ENCODE measurements around the gene KASH5.

Gene KASH5

DNA sequence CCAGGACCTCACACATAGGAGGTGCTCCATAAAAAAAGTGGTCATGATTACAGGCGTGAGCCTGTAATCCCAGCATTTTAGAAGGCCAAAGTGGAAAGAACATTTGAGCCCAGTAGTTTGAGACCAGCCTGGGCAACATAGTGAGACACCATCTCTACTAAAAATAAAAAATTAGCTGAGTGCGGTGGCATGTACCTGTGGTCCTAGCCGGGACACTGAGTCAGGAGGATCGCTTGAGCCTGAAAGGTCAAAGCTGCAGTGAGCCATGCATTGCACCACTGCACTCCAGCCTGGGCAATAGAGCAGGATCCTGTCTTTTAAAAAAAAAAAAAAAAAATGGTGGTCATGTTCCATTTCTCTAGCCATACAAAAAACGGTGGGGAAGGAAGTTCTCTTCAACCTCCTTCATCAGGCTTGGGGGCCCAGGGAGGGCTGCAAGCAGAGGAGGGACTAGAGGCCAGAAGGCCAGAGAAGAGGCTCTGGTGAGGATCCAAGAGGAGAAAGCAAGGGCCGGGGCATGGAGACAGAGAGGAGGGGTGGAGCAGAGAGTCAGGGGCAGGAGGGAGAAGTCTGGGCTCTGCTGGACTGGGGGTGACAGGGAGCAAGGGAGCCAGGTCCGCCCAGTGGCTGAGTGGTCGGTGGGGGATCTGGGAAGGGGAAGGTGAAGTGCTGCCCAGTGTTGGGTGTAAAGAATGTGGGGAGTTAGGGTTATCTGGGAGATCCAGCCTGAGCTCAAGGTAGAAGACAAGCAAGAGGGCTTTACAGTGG lies 8.9 kb downstream of the KASH5 start:
- no peak for DNase-seq

DNA sequence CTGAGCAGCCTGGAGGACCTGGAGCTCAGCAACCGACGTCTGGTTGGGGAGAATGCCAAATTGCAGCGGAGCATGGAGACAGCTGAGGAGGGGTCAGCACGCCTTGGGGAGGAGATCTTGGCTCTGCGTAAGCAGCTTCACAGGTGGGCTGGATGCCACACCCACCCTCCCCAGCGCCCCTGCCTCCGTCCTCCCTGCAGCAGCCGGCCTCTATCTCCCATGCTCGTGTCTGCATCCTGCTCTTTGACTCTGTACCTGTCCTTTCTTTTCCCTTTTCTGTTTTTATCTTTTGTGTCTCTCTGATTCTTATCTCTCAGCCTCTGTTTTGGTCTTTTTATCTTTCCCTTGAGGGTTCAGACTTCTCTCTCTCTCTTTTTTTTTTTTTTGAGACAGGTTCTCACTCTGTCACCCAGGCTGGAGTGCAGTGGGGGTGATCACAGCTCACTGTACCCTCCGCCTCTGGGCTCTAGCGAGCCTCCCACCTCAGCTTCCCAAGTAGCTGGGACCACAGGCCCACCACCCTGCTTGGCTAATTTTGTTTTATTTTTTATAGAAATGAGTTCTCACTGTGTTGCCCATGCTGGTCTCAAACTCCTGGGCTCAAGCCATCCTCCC lies 10.1 kb downstream of the KASH5 start:
- no peak for DNase-seq

DNA sequence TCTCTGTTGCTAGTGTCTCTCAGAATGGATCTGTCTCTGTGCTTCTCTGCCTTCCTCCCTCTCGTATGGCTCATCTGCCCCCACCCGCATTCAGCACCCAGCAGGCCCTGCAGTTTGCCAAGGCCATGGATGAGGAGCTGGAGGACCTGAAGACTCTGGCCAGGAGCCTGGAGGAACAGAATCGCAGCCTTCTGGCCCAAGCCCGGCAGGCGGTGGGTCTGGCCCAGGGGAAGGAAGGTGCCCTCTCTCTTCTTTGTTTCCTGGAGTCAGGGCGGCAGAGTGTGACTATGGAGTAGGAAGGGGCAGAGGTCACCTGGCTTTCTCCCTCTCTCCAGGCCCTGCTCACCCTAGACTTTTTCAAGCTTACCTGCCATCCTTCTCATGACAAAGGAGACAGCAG lies 10.9 kb downstream of the KASH5 start:
- no peak for DNase-seq

DNA sequence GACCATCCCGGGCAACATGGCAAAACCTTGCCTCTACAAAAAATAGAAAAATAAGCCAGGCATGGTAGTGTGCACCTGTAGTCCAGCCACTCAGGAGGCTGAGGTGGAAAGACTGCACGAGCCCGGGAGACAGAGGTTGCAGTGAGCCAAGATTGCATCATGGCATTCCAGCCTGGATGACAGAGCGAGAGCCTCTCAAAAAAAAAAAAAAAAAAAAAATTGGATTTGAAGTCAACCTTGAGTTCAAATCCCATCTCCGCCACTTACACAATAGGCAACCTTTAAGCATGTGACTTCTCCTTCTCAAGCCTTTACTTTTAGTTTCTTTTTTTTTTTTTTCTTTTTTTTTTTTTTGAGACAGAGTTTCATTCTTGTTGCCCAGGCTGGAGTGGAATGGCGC lies 12.0 kb downstream of the KASH5 start:
- DNase-seq: no peak

DNA sequence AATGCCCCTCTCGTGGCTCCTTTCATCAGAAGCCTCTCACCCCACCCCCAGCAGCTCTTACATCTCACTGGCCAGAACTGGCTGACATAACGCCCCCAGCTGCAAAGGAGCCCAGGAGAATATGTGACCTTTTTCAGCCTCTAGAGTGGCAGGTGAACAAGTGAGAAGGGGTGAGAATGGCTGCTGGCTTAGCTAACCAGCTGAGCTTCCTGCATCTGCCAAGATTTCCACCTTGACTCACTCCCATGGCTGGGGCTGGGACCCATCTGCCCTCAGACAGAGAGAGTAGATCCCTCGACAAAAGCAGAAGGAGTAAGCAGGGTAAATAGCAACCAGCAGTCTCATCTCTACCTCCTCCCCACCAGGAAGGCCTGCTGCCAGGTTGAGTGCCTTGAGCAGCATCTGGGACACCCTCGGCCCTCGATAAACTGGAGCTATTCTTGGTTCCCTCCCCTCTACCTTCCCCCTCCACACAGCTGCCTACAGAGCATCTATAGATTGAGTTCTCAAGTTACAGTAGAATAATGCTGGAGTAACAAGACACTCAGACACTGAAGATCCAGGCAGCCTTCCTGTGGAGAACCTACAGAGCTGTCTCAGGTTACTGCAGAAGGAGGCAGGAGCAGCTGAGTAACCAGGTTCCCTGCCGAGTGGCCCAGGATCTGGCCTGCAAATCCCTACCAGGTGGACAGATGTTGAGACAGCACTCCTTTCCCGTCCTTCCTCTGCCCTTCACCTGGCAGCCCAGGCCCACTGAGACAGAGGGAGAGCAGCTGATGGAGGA lies 15.5 kb downstream of the KASH5 start:
- peak; percentile 82 for DNase-seq

DNA sequence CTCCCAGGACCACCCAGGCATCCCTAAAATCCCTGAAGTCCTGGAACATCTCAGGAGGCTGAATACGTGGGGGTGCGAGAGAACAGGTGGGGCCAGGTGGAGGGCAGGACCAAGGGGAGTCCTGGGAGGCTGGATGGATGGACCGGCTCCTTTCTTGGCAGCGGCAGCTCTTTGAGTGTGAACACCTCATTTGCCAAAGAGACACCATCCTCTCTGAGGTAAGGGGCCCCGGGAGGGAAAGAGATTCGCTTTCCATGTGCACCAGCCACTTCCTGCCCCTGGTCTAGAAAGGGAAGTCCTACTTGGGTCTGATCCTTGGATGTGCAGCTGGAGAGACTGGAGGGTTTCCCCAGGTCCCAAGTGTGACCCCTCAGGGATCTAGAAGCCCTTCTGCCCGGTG lies 19.0 kb downstream of the KASH5 start:
- no peak for DNase-seq

DNA sequence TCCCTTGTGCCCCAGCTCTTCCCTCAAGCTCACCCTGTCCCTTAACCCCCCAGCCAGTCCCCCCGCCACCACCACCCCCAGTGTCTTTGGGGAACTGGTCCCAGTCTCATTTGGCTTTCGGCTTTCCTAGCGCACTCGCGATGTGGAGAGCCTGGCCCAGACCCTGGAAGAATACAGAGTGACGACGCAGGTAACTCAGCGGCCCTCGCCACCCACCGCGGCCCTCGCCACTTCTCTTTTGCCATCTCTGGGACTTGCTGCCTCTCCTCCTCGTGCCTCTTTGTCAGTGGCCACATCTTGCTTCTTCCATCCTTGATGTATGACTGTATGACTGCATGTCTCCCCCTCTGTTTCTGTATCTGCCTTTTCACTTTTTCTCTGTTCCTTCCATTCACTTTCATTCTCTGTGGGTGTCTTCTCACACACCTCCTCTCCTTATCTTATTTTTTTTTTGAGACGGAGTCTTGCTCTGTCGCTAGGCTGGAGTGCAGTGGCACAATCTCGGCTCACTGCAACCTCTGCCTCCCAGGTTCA lies 19.5 kb downstream of the KASH5 start:
- DNase-seq: no peak

DNA sequence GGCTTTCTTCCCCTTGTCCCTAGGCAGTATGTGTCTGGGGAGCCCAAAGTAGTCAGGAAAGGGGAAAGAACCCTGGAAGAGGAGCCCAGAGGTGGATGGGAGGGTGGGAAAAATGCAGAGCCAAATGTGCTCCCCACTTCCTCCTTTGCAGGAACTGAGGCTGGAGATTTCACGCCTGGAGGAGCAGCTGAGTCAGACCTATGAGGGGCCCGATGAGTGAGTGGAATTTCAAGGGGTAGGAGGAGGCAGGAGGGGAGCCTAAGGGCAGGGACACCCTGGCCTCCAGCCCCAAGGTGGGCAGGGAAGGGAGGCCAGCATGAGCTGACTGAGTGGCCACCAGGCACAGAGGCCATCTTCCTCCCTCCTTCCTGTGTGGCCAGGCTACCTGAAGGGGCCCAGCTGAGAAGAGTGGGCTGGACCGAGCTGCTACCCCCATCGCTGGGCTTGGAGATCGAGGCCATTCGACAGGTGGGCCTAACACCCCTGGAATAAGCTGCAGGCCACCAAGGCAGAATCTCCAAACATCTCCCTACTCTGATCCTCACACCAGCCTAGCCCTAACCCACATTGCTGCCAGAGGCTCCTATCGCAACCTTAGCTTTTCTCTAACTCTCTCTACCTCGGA lies 20.9 kb downstream of the KASH5 start:
- no peak for DNase-seq

DNA sequence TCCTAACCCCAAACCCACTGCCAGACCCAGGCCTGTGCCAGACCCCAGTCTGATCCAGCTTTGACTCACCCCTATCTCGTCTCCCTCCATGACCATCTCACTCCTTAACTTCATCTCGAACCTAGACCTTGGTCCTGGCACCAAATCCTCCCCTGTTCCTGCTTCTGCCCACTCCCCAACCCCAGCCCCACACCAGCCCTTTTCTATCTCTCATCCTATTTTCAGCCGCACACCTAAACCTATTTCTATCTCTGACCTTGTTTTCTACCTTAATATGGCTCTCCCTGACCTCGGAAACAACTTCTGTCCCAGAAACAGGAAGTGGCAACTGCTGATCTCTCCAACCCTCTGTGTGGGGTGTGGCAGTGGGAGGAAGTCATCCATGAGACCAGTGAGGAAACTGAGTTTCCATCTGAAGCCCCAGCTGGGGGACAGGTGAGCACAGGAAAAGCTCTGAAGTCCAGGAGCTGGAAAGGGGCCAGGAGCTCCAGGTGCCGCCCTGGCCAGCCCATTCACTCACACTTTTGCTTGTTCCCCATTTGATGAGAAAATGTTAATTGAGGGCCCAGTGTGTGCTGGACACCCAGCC lies 21.5 kb downstream of the KASH5 start:
- no peak for DNase-seq

DNA sequence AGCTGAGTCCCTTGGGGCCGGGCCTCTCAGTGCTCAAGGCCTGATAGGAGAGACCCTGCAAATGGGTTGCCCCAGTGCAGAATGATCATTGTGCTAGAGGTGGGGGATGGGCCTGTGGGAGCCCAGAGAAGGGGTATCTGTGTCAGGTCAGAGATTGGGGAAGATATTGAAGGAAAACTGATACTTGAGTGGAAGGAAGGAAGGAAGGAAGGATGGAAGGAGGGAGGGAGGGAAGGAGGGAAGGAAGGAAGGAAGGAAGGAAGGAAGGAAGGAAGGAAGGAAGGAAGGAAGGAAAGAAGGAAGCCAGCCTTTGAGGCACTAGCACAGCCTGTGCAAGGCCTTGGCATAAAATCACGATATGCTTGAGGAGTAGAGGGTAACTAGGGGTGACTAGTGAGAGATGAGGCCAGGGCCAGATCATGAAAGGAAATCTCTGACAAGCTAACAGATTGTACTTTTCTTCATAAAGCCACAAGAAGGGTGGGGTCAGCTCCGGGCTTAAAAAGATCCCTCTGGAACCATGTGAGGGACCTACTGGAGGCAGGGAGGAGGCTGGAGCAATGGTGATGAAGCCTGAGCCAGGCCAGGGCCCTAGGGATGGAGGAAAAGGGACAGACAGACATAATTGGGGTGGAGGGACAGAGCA lies 23.8 kb downstream of the KASH5 start:
- DNase-seq: no peak

DNA sequence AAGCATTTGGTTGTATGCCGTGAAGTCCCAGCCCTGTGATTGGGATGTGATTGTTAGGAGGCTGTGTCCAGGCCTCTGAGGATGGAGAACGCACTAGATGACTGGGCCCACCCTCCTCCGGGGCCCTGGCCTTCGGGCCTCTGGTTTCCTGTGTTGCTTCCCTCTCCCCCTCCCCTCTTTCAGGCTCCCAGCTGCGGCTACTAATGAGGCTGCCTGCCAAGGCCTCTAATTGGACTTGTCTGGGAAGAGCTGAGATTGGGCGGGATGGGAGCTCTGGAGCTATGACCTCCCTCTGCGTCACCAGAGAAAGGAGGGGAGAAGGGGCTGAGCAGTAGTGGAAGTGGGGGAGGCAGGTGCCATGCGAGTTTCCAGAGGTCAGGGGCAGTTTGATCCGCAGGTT lies 25.3 kb downstream of the KASH5 start:
- DNase-seq: no peak

DNA sequence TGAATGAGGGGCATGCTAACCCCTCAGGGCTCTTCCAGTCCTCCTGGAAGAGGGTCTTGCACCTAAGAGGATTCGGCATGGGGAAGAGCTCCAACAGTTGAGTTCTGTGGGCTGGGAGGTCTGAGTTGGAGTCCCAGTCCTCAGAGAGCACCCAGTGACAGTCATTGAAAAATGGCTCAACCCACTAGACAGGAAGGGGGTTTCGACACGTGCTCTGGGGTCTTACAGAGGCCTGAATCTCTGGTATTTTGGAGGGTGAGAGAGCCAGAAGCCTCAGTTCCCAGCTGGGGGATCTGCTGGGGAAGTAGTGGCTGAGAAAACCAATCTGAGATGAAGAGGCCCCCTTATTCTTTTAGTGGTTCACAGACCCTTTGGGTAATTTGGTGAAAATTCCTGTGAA lies 26.2 kb downstream of the KASH5 start:
- no peak for DNase-seq

DNA sequence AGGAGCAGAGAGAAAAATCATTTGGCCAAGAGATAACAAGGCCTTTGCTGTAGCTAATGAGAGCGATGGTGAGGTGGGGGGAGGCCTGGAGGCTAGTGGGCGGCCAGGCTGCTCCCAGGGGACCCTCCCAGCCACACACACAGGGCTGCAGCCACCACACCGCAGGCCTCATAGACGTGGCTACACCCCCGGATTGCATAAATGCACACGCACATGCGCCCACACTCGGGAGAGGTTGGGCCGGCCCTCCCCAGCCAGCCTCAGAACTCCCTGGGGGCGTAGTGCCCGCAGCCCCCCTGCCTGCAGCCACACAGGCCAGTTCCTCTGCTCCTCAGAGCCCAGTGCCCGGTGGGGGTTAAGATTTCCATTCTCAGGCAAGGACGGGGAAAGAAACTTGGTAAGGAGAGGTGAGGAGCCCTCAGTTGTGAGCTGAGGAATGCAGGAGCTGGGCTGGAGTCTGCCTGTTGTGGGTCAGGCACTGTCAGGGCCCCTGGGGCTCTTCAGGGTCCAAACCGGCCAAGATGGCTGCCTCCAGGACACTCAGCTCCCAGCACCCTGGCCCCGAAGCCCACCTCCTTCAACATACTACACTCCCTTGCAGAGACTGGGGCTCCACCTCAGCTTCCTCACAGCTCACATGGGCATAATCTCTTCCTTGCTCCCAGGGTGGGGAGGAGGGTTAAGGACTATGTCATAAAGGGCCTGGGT lies 27.2 kb downstream of the KASH5 start:
- no peak for DNase-seq

DNA sequence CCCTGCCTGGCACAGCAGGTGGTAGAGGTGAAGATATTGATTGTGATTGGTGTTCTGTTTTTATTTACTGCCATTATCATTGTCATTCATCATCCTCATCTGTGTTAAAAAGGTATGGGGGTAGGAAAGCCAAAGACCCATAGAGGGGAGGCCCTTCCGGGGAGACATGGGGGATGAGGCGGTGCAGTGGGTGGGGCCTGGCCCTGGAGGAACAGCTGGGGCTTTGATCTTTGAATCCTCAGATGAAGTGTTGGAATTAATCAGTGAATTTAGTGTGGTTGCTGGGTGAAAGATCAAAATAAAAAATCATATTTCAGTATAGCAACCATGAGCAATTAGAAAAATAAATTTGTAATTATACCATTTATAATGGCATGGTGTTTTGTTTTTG lies 27.8 kb downstream of the KASH5 start:
- no peak for DNase-seq

DNA sequence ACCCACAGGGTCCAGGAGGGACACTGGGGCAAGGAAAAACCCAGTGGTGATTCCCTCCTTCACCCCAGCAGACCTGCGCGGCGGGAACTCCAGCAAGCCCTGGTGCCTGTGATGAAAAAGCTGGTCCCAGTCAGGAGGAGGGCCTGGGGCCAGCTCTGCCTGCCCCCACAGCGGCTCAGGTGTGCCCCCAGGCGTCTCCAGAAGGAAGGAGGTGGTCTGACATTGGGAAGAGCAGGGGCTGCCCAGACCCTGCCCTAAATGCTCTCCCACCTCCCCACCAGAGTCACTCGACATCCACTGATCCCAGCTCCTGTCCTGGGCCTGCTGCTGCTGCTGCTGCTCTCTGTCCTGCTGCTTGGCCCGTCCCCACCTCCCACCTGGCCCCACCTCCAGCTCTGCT lies 29.0 kb downstream of the KASH5 start:
- no peak for DNase-seq

DNA sequence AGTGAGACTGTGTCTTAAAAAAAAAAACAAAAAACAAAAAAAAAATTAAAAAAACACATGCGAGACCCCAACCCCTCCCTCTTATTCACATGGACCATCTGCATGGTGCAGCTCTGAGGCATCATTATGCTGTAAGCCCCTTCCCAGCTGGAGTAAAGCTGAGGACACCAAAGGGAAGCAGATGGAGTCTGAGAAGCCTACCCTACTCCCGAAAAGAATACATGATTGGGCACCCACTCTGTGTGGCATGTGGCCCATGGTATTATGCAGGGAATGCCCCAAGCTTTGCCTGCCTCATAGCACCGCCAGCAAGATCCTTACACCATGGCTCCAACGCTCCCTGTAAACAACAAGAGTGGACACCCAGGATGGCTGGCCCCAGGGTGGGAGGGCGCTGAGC lies 30.5 kb downstream of the KASH5 start:
- DNase-seq: no peak

DNA sequence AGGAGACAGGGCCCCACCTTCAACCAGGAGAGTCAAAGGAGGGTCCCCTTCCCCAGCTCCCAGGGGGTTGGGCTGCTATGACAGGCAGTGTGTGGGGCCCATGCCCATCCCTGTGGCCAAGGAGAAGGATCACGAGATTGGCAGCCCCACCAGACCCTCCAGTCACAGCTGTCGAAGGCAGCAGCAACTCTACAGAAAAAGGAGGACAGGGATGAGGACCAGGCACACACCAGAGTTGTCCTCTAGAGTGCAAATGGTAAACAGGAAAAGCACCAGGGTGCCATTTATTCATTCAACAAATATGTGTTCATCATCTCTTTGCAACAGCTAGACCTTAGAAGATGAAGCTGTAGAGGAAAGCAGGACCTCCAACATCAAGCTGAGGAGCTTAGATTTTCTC lies 31.1 kb downstream of the KASH5 start:
- DNase-seq: no peak

DNA sequence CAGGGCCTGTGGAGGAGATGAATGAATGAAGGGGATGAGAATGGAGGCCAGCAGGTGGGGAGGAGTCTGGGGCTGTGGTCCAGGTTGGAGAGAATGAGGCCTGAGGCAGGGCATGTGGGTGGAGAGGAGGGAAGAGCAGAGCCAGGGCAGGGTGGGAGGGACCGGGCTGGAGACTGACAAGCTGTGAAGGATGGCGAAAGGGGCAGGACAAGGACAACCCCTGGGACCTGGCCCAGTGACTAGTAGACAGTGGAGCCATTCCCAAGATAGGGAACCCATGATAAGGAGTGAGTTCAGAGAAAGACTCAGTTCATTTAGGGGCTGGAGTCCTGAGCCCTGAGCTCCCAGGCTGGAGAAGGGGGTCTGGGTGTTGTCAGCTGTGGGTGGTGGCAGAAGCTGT lies 32.2 kb downstream of the KASH5 start:
- no peak for DNase-seq

DNA sequence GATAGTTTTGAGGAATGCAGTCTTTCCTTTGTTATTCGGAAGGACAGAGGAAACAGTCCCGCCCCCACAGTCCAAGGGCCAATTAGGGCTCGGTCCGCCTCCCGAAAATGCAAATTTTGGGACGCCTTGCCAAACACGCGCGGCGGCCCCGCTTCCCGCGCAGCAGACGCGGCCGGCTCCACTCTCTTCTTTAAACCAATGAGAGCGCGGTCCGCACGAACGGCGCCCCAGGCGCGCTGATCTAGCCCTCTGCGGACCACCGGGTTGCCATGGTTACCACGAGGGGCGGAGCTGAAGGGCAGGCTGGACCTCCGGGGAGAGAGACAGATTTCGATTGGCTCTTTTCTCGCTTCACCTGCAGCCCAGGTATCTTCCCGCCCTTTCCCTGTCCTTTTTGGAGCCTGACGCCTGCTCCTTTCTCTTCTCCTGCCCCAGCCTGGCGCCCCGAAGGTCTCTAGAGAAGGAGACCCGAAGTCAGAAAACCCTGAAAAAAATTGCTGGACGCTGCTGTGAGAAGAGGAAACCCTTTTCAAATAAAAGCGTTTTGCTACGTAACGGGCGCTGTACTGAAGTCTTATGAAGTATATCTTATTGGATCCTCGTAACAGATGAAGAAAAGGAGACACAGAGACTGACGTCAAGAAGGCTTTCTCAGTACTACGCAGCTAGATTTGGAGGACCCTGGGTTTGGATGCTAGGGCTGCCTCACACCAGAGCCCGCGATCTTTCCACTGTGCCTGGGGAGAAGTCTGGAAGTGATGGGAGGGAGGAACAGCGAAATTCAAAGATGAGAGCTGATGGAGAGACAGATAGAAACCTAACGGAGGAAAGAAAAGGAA lies 33.2 kb downstream of the KASH5 start:
- DNase-seq: peak; percentile 85

DNA sequence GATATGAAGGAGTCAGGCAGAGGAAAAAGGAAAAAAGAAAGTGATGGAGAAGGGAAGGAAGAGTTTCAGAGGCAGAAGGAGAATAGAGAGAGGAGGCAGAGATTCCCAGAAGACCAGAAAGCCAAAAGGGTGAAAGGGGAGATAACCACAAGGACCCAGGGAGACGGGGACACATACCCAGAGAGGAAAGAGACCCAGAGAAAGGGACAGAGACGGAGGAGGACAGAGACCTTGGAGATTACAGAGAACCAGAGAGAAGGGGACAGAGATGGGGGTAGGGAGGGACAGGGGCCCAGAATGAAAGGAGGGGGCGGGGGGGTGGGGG lies 33.8 kb downstream of the KASH5 start:
- no peak for DNase-seq

All from NCI-H345 (cell line).